Skeletal muscle satellite cell (primary cell): Measurements from ENCODE around the gene C19orf85.

Source experiments
- H3K27me3 ChIP-seq: 2 replicates; pipeline ENCODE4 v1.7.0; 2013; ENCODE audit warnings: low read length; ENCODE audit not compliant: control insufficient read depth, insufficient read depth
- H3K36me3 ChIP-seq: 2 replicates; pipeline ENCODE4 v1.7.0; 2013; ENCODE audit warnings: mild to moderate bottlenecking, control low read depth, low read length; ENCODE audit not compliant: insufficient read depth
- H3K4me1 ChIP-seq: 2 replicates; pipeline ENCODE4 v1.7.0; 2013; ENCODE audit warnings: low read length; ENCODE audit not compliant: control insufficient read depth, insufficient read depth
- H3K4me2 ChIP-seq: 2 replicates; pipeline ENCODE4 v1.7.0; 2013; ENCODE audit warnings: mild to moderate bottlenecking, low read length
- H3K4me3 ChIP-seq: 2 replicates; pipeline ENCODE4 v1.7.0; 2013; ENCODE audit warnings: low read length
- H3K9ac ChIP-seq: 2 replicates; pipeline ENCODE4 v1.7.0; 2013; ENCODE audit warnings: mild to moderate bottlenecking, low read depth, low read length, moderate library complexity
- H3K9me3 ChIP-seq: replicated peaks from 2 replicates; pipeline ENCODE4 v1.7.0; 2013; ENCODE audit warnings: mild to moderate bottlenecking, control low read depth, low read length

The C19orf85 gene

GRCh38 chr19:55487924-55488687, 23.6 kb upstream of the C19orf85 start, which contains the start of gene SSC5D:
TSS of gene SSC5D (plus strand) at chr19:55488436. CDS start at chr19:55488590, 154 bp downstream.
- peak within 1 kb of the TSS; percentile 83 for H3K9ac ChIP-seq
- H3K27me3 ChIP-seq: peaks cover 5% of the 10 kb centered on the region
- H3K4me2 ChIP-seq: peak within 1 kb of the TSS; percentile 95
- no peaks in the 10 kb centered on the region for H3K36me3 ChIP-seq
- no peaks in the 10 kb centered on the region for H3K9me3 ChIP-seq
- H3K4me1 ChIP-seq: peaks cover 50% of the 10 kb centered on the region
- peak within 1 kb of the TSS; percentile 78 for H3K4me3 ChIP-seq

- Histone ChIP-seq H3K4me2 (peak overlapping the region; percentile 95), H3K4me1 (peaks cover 50% of the 10 kb centered on the region), H3K27me3 (peaks cover 5% of the 10 kb centered on the region), H3K36me3 (peaks cover 6% of the 10 kb centered on the region), H3K4me3 (peak overlapping the region; percentile 78), H3K9me3 (no peaks in the 10 kb centered on the region), H3K9ac (peak overlapping the region; percentile 83)
Observed at GRCh38 chr19:55486971-55487923, 22.7 kb upstream of the C19orf85 start.

GRCh38 chr19:55486043-55486970, 21.8 kb upstream of the C19orf85 start:
- Histone ChIP-seq H3K9me3 (no peaks in the 10 kb centered on the region), H3K9ac (peak overlapping the region; percentile 83), H3K36me3 (peaks cover 8% of the 10 kb centered on the region), H3K4me1 (peaks cover 50% of the 10 kb centered on the region), H3K4me2 (peak overlapping the region; percentile 95), H3K27me3 (no peaks in the 10 kb centered on the region), H3K4me3 (peak overlapping the region; percentile 78)

DNA sequence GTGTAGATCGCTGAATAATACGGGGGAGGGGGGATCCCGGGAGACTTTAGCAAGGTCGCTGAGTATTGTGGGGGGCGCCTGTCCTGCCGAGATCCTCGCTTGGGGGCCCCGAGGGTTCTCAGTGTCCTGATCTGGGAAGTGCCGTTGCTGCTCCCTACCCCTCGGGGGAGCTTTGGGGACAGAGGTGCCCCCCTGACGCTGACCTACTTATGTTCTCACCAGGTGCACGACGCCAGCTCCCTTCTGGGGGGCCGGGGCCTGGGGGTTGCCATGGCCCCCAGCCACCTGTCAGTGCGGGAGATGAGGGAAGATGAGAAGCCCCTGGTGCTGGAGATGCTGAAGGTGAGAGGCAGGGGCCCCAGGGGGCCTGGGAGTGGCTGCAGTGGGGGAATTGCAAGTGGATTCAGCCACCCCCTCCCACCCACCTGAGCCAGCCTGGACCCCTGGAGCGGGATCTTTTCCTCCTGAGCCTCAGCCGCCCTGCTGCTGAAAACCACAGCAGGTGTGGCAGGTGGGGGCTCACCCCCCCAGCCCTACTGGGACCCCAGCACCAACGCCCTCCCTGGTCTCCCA, 21.0 kb upstream of the C19orf85 start:
- Histone ChIP-seq H3K27me3 (no peaks in the 10 kb centered on the region), H3K4me1 (peaks cover 50% of the 10 kb centered on the region), H3K9me3 (no peaks in the 10 kb centered on the region), H3K9ac (peak overlapping the region; percentile 83), H3K4me2 (peak overlapping the region; percentile 95), H3K4me3 (peak overlapping the region; percentile 78), H3K36me3 (peaks cover 10% of the 10 kb centered on the region)

DNA sequence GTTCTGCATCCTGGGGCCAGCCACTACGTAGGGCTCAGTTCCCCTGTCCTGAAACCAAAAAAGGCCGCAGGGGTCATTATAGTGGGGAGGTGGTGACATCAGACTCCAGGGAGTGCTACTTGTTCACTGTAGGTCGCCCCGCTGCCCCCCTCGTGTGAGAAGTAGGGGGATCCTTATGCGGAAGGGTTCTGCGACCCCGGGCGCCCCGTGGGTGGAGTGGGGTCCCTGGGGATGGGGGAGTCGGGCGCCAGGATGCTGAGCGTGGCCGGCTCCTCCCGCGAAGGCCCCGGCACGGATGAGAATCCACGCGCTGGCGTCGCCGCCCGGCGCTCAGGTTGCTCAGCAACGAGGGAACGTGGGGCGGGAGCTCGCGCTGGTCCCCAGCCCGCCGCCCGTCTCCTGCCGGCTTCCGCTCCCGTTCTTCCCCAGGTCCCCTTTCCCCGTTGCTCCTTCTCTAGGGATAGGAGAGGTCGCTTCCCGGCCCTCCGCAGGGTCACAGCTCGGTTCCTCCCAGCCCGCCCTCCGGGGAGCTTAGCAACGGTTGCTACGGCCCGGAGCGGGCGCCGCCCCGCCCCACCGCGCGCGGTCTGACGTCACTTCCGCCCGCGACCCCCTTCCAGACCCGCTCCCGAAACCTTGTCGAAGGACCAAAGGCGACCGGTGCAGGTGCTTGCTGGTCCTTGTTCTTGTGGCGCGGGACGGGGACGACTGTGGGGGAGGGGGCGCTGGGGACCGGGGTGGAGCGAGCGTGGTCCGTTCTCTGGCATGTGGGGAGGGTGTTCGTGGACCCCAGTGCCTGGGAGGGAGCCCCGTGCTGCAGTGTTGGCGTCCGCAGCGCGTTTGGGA, 20.3 kb upstream of the C19orf85 start, which contains the start of gene NAT14:
NAT14 (plus strand) TSS at position 596 of the 846 bp plus-strand sequence. CDS start 521 bp downstream, outside the sequence.
- Histone ChIP-seq H3K4me1 (peaks cover 50% of the 10 kb centered on the region), H3K9ac (peak within 1 kb of the TSS; percentile 83), H3K4me3 (peak within 1 kb of the TSS; percentile 78), H3K4me2 (peak within 1 kb of the TSS; percentile 95), H3K36me3 (peaks cover 10% of the 10 kb centered on the region), H3K27me3 (no peaks in the 10 kb centered on the region), H3K9me3 (no peaks in the 10 kb centered on the region)

DNA sequence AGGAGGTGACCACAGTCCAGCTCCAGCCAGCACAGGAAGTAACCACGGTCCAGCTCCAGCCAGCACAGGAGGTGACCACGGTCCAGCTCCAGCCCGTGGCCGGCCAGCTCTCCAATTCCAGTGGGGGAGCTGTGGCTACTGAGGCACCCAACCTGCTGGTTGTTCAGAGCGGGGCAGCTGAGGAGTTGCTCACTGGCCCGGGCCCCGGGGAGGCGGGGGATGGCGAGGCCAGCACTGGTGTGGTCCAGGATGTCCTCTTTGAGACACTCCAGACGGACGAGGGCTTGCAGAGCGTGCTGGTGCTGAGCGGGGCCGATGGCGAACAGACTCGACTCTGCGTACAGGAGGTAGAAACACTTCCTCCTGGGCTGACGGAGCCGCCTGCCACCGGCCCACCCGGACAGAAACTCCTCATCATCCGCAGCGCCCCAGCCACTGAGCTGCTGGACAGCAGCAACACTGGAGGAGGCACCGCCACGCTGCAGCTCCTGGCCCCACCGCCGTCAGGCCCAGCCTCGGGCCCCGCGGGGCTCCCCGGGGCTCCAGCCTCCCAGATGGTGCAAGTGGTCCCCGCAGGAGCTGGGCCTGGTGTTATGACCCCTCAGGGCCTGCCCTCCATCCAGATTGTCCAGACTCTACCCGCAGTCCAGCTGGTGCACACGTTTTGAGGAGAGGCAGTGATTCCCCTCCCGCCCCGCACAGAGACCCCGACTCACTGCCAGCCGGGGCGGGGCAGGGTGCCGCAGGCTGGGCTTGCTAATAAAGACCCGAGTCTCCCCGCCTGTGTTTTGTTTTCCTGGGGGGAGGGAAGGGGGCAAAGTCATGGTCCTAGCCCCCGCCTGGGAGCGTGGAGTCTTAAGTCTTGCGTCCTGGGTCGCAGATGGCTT, 19.4 kb upstream of the C19orf85 start:
- Histone ChIP-seq H3K27me3 (no peaks in the 10 kb centered on the region), H3K4me3 (peak overlapping the region; percentile 78), H3K9ac (peak overlapping the region; percentile 83)

DNA sequence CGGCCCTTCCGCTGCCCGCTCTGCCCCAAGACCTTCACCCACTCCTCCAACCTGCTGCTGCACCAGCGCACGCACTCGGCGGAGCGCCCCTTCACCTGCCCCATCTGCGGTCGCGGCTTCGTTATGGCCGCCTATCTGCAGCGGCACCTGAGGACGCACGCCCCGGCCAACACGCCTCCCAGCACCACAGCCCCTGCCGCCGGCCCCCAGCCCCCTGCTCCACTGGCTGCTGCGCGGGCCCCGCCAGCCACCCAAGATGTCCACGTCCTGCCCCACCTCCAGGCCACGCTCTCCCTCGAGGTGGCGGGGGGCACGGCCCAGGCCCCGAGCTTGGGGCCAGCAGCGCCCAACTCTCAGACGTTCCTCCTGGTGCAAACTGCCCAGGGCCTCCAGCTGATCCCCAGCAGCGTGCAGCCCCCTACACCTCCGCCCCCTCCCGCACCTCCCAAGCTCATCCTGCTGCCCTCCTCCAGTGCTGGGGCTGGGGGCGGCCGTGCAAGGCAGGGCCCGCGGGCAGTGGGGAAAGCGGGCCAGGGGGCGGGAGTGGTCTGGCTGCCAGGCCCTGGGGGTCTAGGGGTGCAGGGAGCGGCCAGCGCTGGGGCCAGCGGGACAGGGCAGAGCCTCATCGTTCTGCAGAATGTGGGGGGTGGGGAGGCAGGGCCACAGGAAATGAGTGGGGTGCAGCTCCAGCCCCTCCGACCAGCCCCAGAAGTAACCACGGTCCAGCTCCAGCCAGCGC, 18.6 kb upstream of the C19orf85 start:
- peaks cover 41% of the 10 kb centered on the region for H3K4me1 ChIP-seq
- H3K36me3 ChIP-seq: peaks cover 10% of the 10 kb centered on the region
- H3K4me2 ChIP-seq: no peak overlapping the region
- H3K9me3 ChIP-seq: no peaks in the 10 kb centered on the region
- no peak overlapping the region for H3K9ac ChIP-seq
- H3K27me3 ChIP-seq: no peaks in the 10 kb centered on the region
- H3K4me3 ChIP-seq: no peak overlapping the region

More for the DNA sequence above, 19.4 kb upstream of the C19orf85 start:
- peaks cover 10% of the 10 kb centered on the region for H3K36me3 ChIP-seq
- peaks cover 41% of the 10 kb centered on the region for H3K4me1 ChIP-seq
- H3K4me2 ChIP-seq: peak overlapping the region; percentile 95
- H3K9me3 ChIP-seq: no peaks in the 10 kb centered on the region

DNA sequence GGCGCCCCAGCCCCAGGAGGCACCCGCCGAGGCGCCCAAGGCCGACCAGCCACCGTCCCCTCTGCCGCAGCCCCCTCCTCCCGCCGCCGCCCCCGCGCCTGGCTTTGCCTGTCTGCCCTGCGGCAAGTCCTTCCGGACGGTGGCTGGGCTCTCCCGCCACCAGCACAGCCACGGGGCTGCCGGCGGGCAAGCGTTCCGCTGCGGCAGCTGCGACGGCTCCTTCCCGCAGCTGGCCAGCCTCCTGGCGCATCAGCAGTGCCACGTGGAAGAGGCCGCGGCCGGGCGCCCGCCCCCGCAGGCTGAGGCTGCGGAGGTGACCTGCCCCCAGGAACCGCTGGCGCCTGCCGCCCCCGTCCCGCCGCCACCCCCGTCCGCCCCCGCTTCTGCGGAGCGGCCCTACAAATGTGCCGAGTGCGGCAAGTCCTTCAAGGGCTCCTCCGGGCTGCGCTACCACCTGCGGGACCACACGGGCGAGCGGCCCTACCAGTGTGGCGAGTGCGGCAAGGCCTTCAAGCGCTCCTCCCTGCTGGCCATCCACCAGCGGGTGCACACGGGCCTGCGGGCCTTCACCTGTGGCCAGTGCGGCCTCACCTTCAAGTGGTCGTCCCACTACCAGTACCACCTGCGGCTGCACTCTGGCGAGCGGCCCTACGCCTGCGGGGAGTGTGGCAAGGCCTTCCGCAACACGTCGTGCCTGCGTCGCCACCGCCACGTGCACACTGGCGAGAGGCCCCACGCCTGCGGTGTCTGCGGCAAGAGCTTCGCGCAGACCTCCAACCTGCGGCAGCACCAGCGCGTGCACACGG, 17.8 kb upstream of the C19orf85 start:
- H3K36me3 ChIP-seq: peaks cover 10% of the 10 kb centered on the region
- H3K9me3 ChIP-seq: no peaks in the 10 kb centered on the region
- no peaks in the 10 kb centered on the region for H3K27me3 ChIP-seq
- peaks cover 40% of the 10 kb centered on the region for H3K4me1 ChIP-seq
- no peak overlapping the region for H3K4me2 ChIP-seq
- H3K9ac ChIP-seq: no peak overlapping the region
- H3K4me3 ChIP-seq: no peak overlapping the region
